IPS-NIHi7 (cell line): ENCODE data around the gene PI4KA.

Source experiments
- DNase-seq: peaks from one replicate; pipeline ENCODE4 v3.0.0; 2012; ENCODE audit warnings: mixed read lengths; ENCODE audit errors: extremely low spot score

The PI4KA gene

DNA sequence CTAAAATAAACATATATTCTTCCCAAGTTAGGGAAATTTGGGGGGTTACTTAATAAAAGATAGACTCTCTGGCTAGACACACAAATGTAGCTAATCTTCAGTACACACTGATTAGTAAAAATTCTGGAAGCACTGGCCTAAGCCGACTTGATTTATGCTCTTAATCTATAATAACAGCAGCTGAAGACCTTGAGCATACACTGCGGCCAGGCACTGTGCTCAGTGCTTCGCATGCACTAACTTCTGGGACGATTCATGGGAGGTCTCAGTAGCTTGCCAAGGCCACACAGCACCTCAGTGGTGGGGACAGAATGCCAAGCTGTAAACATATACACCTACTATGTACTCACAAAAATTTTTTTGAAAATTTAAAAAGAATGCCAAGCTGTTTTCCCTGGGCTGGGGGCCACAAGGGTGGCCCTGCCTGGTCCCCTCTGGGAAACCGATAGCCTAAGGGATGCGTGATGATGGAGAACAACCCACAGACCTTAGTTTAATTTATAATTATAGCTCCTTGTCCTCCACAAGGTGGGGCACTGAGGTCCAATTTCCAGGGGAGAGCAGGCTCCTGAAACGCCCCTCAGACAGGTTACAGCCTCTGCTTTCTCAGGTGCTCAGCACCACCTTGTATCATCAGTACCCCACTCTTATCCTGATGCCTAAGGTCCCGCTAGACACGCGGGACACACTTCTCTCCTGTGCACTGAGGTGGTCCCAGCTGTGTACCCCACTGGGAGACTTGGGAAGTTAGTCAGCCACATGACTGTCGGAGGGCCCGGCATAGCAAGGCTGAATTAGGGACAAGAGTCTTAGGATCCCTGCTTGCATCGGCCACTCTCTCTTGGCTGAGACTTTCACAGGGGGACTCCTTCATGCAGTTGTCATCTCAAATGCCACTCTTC is 64.6 kb downstream of the PI4KA start:
- DNase-seq: no peak

DNA sequence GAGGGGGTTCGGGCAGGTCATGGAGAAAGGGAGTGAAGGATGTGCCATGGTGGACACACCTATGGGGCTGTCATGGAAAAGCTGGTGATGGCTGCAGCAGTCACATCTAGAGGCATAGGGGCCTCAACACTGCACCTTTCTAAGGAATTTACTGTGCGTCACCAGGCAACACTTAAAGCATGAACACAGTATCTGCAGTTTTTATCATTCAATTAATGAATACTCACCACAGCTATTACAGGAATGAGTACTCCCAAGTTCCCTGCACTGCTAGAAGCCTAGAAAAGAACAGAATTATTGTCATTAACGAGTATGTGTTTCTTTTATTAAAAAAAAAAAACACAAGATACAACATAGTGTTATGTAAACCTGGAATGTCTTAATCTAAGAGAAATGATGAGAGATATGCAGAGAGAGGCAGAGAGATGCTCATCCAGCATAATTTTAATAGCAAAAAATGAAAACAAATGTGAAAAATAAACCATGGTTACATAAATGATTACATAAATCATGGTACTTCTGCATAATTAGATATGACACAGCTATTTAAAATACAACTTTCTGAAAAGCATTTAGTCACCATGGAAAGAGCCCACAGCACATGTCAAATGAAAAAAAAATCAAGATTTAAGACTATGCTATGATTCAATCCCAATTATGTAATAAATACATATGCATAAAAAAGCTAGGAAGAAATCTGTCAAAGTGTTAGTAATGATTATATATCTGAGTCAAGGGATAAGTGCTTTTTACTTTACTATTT is 65.5 kb downstream of the PI4KA start:
- no peak for DNase-seq

DNA sequence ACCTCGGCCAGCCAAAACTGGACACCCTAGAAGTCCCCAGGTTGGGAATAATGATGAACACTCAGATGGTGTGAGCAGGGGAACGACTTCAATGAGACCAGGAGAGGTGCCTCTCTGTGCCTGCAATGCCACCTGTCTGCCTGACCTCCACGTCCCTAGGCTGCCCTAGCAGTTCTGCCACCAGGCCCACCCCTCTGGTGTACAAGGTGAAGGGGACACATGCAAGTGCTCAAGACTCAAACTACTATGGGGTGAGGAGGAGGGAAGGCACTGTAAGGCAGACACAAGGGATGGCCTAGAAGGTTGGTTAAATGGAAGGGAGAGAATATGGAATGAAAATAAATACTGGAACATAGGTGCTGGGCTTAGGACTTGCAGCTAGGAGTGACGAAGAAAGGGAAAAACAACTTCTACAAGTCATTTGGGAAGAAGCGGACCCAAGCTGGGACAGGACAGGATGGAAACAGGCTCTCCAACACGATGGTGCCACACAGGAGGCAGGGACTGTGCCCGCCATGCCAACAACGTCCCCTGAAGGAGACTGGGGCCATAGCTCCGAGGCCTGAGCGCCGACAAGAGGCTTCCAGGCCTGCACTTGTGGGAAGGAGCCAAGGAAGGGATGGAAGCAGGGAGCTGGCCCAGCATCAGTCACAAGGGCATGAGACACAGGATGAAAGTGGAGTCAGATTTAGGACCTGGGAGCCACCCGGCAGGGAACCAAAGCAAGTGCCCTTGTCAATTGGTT is 66.2 kb downstream of the PI4KA start:
- no peak for DNase-seq

DNA sequence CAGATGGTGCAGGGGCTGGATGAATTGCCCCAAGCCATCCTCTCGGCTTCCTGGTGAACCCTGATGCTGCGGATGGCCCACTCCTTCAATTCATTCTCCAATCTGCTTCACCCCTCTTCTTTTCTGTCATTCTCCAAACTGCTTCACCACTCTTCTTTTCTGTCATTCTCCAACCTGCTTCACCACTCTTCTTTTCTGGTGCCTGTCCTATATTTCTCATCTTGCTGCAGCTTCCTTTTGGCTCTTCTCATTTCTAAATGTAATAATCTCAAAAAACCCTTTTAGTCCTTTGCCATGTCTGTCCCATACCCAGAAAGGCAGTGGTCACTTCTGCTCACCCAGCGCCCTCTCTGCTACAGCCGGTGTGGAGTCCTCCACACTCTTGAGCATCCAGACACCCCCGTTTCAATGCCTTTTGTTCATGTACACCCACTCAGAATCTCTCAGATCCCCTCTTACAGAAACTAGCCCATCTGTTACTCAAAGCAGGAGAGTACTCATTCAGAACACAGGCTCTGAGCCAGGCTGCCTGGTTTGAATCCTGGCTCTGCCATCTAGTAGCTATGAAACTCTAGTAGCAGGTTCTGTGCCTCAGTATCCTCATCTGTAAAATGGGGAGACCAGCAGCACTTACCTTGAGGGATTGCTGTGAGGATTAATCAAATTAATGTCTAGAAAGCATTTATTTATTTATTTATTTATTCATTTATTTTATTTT is 69.8 kb downstream of the PI4KA start:
- DNase-seq: no peak

DNA sequence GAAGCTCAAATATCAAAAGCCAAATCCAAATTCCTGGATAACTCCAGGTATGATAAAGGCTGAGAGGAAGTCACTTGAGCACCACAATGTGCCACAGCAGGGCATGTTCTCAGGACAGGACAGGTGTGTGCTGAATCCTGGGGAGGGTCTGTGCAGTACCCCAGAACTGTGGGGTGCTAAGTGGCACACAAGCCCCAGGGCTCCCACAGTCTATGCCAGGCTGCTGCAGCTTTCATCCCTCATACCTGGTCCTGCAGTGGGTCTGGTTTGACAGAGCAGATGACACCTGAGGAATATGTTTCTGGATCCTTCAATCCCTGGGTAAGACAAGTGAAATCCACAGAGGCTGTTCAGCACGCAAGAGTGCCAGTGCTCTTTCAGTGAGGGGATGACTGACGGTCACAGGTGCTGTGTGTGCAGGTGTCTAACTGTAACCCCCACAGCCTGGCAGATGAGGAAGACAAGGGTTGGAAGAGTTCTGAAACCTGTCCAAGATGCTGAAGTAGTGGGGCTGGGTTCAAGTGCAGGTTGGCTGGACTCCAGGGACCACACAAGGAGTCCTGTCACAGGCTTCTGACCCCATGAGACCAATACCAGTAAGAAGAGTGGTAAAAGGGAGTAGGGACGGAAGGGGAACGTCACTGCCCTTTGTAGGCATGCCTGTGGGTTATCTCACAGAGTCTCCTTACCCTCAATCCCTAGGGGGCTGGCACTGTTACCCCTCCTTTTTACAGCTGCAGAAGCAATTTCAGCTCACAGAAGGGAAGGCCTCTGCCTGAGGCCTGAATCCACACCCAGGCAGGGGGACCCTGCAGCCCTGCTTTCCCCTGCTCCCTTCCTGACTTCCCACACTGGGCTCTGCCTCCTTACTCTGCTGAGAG is 70.6 kb downstream of the PI4KA start:
- DNase-seq: no peak

DNA sequence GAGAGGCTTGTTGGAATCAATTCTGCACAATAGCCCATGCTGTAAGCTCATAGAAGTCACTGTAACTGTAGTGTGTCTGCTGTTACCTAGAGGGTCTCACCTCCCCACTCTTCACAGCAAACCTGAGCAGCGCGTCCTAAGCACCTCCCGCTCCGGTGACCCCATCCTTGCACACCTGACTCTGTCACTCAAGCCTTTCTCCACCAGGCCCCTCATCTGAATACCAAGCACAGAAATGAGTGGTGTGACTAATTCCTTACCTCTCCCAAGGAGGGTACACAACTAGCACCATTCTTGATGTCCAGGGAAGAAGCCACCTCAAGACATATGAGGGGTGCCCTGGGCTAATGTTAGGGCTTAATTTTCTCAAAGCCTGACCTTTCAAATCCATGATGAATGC is 71.4 kb downstream of the PI4KA start:
- DNase-seq: no peak

DNA sequence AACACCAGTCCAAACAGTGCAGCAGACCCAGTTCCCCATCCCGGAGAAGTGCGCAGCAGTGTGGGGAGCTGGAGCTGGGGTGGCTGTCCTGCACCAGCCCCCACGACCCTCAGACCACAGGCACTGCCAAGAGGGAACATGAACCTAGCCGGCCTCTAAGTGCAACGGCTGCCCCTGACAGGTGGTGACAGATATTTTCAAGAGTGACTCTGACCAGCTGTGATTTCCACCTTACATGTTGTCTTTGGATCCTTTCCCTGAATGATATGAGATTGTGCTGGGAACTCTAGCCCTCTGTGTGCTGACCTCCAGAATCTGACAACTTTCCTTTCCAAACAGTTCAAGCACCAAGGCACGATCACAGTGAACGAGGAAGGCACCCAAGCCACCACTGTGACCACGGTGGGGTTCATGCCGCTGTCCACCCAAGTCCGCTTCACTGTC is 72.1 kb downstream of the PI4KA start:
- DNase-seq: no peak

DNA sequence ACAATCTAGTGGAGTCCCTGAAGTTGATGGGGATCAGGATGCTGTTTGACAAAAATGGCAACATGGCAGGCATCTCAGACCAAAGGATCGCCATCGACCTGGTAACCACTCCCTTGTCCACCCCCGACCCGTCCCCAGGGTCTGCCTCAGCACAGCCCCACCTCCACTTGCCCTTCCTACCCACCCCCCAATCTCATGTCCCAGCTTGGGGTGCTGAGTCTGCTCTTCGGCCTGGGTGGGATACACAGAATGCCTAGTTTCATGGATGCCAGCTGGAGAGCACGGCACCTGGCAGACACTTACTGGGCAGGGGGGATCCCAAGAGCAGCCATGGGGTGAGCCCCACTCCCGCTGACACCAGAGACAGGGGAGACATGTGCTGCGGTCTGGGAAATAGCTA is 72.6 kb downstream of the PI4KA start:
- DNase-seq: no peak

DNA sequence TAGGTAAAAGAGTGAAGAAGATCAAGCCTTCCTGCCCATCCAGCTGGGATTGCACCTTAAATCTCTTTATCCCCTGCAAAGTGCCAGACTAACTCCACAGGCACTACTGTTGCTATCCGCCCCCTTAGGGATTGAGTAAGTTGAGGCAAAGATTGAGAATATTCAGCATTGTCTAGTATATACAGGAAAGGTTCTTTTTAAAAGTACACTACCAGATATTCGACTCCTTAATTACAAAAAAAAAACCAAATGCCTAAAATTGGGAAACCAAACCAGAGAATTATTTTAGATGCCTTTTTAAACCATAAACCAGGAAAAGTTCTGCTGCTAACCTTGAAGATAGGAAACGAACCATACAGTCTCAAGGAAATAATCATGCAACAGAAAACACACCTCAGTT is 73.2 kb downstream of the PI4KA start:
- DNase-seq: no peak

DNA sequence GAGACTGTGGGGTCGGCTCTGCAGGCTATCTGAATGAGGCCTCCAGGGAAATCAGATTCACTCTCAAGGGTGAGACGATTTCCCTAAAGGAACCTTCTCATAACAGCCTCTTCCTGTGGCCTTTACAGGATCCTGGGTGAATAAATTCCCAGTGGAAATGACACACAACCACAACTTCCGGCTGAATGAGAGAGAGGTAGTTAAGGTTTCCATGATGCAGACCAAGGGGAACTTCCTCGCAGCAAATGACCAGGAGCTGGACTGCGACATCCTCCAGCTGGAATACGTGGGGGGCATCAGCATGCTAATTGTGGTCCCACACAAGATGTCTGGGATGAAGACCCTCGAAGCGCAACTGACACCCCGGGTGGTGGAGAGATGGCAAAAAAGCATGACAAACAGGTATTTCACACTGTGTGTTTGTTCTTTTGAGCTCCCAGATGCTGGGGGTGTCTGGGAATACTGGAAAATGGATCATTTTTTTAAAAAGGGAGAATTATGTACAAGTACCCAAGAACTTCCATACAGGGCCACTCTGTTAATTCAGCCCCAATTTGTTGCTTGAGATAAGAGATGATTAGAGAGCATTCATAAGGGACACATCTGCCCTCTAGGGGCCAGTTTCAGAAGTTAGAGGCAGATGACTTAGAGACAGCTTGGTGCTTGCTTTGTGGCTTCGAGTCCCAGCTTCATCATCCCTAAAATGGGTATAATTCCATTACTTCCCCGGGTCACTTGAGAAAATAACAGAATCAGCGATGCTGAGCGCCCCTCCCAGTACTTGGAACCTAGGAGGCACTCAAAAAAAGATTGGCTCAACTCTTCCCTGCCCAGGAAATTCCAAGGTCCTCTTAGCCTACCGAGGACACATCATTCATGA is 74.5 kb downstream of the PI4KA start:
- DNase-seq: peak; percentile 73

DNA sequence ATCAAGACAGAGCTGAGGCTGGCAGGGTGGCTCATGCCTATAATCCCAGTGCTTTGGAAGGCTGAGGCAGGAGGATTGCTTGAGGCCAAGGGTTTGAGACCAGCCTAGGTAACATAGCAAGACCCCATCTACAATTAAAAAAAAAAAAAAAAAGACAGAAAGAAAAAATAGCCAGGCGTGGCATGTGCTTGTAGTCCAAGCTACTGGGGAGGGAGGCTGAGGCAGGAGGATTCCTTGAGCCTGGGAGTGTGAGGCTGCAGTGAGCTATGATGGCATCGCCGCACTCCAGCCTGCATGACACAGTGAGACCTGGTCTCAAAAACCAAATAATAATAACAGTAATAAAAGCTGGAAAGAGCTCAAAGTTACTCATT is 75.3 kb downstream of the PI4KA start:
- DNase-seq: no peak

DNA sequence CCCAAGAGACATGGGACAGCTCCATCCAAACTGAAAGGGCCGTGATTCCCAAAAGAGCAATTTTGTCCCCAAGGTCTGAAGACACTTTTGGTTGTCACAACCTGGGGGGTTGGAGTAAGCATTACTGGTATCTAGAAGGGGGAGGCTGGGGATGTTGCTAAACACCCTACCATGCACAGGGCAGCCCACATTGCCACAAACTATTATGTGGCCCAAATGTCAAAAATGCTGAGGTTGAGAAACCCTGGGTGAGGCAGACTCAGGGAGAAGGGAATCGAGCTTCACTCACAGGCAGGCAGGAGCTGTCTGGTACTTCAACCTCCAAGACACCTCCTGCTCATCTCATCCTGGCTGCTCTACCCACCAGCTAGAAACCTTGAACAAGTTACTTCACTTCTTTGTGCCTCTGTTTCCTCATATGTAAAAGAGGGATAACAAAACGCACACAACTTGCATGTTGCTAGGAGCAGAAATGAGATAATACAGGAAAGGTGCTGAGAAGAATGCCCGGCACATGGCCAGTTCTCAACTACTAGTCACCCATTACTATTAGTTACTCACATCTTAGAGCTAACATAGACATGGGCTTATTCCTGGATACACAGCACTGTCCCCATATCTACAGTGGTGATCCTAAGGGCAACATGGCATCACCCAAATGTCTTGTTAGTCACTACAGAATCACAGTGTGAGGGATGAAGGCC is 75.9 kb downstream of the PI4KA start:
- no peak for DNase-seq

DNA sequence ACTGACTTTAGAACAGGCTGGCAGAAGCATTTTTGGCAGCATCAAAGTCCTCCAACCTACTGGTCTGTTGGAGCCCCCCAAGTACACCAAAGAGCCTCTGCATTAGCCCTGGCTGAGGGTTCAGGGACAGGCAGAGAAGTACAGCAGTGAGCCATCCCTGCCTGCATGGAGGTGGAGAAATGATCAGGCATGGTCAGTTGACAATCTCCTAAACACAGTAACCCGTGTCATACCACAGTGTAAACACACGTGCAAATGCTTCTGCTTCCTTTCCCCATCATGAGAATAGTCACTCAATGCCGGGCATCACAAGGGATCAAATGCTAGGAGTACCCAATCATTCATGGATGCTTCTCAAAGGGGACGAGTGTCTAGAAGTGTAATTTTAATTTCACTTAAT is 76.5 kb downstream of the PI4KA start:
- no peak for DNase-seq

DNA sequence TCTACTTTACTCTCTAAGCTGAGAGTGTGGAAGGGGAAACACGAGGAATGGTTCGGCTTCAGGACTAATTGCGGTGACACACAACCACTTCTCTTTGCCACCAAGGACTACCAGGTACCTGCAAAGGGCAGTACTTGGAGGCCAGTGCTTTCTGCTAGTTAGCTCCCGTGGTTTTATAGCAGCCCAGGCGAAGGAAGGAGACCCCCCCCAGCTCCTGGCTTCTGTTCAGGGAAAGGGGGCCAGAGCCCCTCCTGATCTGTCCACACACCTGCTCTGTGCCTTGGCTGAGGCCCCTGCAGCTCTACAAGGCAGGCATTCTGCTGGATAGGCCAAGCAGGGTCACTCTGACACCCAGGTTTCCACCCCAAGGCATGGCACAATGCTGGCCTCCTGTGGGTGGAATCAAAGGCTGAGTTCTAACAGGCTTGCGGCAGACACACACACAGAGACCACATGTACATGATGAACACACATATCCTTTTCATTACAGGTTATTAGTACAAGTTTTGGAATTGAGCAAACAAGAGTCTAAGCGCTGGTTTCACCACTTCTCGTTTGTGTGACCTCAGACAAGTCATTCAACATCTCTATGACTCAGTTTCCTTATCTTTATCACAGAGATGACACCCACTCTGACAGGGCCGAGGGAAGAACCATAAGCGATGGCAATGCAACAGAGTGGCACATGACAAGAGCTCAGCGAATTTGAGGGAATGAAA is 77.2 kb downstream of the PI4KA start:
- DNase-seq: no peak

DNA sequence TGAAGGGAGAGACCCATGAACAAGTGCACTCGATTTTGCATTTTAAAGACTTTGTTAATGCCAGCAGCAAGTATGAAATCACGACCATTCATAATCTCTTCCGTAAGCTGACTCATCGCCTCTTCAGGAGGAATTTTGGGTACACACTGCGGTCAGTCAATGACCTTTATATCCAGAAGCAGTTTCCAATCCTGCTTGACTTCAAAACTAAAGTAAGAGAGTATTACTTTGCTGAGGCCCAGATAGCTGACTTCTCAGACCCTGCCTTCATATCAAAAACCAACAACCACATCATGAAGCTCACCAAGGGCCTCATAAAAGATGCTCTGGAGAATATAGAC is 78.8 kb downstream of the PI4KA start:
- DNase-seq: no peak

DNA sequence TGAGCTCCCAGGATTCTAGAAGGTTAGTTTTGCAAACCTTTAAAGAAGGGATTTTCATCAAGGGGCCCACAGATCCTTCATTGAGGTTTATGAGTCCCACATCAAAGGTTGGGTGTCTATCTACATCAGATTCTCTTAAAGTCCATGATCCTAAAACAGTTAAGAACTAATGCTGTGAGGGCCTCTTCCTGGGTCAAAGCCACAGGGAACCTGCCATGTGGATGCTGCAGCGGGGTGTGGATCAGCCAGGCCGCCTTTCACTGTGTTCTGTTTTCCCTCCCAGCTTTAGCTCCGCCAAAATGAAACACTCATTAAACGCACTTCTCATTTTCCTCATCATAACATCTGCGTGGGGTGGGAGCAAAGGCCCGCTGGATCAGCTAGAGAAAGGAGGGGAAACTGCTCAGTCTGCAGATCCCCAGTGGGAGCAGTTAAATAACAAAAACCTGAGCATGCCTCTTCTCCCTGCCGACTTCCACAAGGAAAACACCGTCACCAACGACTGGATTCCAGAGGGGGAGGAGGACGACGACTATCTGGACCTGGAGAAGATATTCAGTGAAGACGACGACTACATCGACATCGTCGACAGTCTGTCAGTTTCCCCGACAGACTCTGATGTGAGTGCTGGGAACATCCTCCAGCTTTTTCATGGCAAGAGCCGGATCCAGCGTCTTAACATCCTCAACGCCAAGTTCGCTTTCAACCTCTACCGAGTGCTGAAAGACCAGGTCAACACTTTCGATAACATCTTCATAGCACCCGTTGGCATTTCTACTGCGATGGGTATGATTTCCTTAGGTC is 79.4 kb downstream of the PI4KA start:
- DNase-seq: no peak

DNA sequence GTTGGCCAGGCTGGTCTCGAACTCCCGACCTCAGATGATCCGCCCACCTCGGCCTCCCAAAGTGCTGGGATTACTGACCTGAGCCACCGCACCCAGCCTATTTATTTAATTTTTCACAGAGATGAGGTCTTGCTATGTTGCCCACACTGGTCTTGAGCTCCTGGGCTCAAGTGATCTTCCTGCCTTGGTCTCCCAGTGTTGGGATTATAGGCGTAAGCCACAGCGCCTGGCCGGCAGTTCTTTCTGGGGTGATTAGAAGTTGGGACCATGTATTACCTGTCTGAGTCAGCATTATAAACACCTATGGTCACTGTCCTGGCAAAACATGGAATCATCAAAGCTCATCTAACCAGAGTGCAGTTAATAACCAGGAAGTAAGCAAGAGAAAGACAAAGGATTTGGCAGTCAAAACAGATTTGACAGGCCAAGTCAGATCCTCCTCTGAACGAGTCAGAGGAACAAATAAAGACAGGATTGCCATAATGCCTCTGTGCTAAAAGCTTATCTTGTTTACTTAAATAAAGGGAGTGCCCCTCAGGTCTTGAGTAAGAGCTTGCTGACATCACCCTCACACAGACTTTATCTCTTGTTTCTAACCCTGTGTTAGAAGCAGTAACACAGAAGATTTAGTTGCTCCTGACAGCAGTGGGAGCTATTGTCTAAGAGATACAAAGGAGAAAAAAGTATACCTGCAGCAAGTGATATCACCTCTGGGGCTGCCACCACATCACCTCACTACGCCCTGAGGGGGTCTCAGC is 81.0 kb downstream of the PI4KA start:
- DNase-seq: no peak
